SK-N-SH (cell line): ENCODE measurements around the gene ABCE1. TPM values are rescaled to one million over a fixed set of nuclear protein-coding genes. Genes with fewer than 3 reads are reported as not detected.
A peak's percentile ranks its signal among the peaks of the same experiment; 100 is the strongest.

Experiments
- CTCF ChIA-PET: fragments of 300-600, 350-600 bp; formaldehyde crosslinking; extraction: SDS; loops from one replicate; lab custom pipeline; 2021; lab: Yijun Ruan, JAX
- POLR2A ChIA-PET: fragments of 350-600 bp; sonication (Branson Sonifier 250); formaldehyde crosslinking; extraction: SDS; loops from one replicate; lab custom pipeline; 2020; ENCODE audit warnings: antibody characterized with exemption, inconsistent platforms; lab: Yijun Ruan, JAX
- DNase-seq: peaks from one replicate; pipeline ENCODE4 v3.0.0; 2012
- H2AFZ ChIP-seq: fragments of 200-600 bp; sonication (generic); 2 replicates; pipeline ENCODE4 v1.8.1; 2016; ENCODE audit warnings: antibody characterized with exemption, mild to moderate bottlenecking, low read depth
- H3F3A ChIP-seq: fragments of 200-600 bp; sonication (generic); replicated peaks from 2 replicates; pipeline ENCODE3; 2016; ENCODE audit warnings: antibody characterized with exemption, mild to moderate bottlenecking; ENCODE audit not compliant: insufficient read depth
- H3K27ac ChIP-seq, 2 experiments: fragments of 200-500 bp in 1 of 2; fragments of 200-600 bp in 1 of 2; sonication (Bioruptor generic) in 1 of 2; sonication (generic), shearing (Covaris generic) in 1 of 2; 2 replicates each; pipeline versions ENCODE4 v1.5.1 to v1.6.1; 2014 to 2016; ENCODE audit warnings: low read depth in 2 of 2, inconsistent platforms in 1 of 2, low read length in 1 of 2, mild to moderate bottlenecking in 1 of 2, mixed read lengths in 1 of 2
- H3K27me3 ChIP-seq: fragments of 200-600 bp; sonication (generic), shearing (Covaris generic); 2 replicates; pipeline ENCODE4 v1.6.1; 2016; ENCODE audit warnings: mixed run types; ENCODE audit not compliant: insufficient read depth
- H3K36me3 ChIP-seq, 2 experiments: fragments of 200-500 bp in 1 of 2; fragments of 200-600 bp in 1 of 2; sonication (Bioruptor generic) in 1 of 2; sonication (generic) in 1 of 2; replicated peaks in 1 of 2; 2 replicates each; pipeline versions ENCODE3 to v1.5.1; 2014 to 2016; ENCODE audit warnings: low read length in 1 of 2, mild to moderate bottlenecking in 1 of 2; ENCODE audit not compliant: insufficient read depth in 2 of 2, control insufficient read depth in 1 of 2
- H3K4me1 ChIP-seq, 2 experiments: fragments of 200-500 bp in 1 of 2; fragments of 200-600 bp in 1 of 2; sonication (Bioruptor generic) in 1 of 2; sonication (generic), shearing (Covaris generic) in 1 of 2; 2 replicates each; pipeline versions ENCODE4 v1.5.1 to v1.6.1; 2014 to 2016; ENCODE audit warnings: low read depth in 1 of 2, low read length in 1 of 2, mixed run types in 1 of 2; ENCODE audit not compliant: insufficient read depth in 2 of 2, control insufficient read depth in 1 of 2
- H3K4me2 ChIP-seq: fragments of 200-600 bp; sonication (generic), shearing (Covaris generic); 2 replicates; pipeline ENCODE4 v1.6.1; 2017; ENCODE audit warnings: mixed run types
- H3K4me3 ChIP-seq, 2 experiments: fragments of 200-500 bp in 1 of 2; fragments of 200-600 bp in 1 of 2; sonication (Bioruptor generic) in 1 of 2; sonication (generic), shearing (Covaris generic) in 1 of 2; 2 replicates each; pipeline versions ENCODE4 v1.5.1 to v1.8.1; 2014 to 2016; ENCODE audit warnings: low read depth in 2 of 2, inconsistent platforms in 1 of 2, low read length in 1 of 2, mild to moderate bottlenecking in 1 of 2, mixed read lengths in 1 of 2, moderate library complexity in 1 of 2
- H3K79me2 ChIP-seq: fragments of 200-600 bp; sonication (generic); 2 replicates; pipeline ENCODE4 v1.8.1; 2017; ENCODE audit warnings: mild to moderate bottlenecking; ENCODE audit not compliant: insufficient read depth
- H3K9ac ChIP-seq: fragments of 200-600 bp; sonication (generic); 2 replicates; pipeline ENCODE4 v1.6.1; 2017; ENCODE audit warnings: mixed run types
- H3K9me2 ChIP-seq: fragments of 200-600 bp; sonication (generic); 2 replicates; pipeline ENCODE4 v1.6.1; 2017; ENCODE audit warnings: mixed run types
- H3K9me3 ChIP-seq: fragments of 200-600 bp; sonication (generic); 2 replicates; pipeline ENCODE4 v1.6.1; 2017; ENCODE audit warnings: mixed run types, mild to moderate bottlenecking, moderate library complexity
- H4K20me1 ChIP-seq: fragments of 200-600 bp; sonication (generic); 2 replicates; pipeline ENCODE4 v1.6.1; 2017; ENCODE audit warnings: mild to moderate bottlenecking, mixed run types; ENCODE audit not compliant: insufficient read depth
- CHD2 ChIP-seq: fragments of 150-350 bp; IDR thresholded peaks from 2 replicates; pipeline ENCODE4 v1.6.1; 2018; ENCODE audit warnings: low read length; ENCODE audit not compliant: partially characterized antibody
- ELF1 ChIP-seq: IDR thresholded peaks from 2 replicates; pipeline ENCODE4 v1.4.0; 2012
- EP300 ChIP-seq, 2 experiments: IDR thresholded peaks; 2 replicates each; pipeline versions ENCODE4 v1.4.0 to v1.6.1; 2012; ENCODE audit warnings: borderline replicate concordance in 1 of 2, low read depth in 1 of 2, low read length in 1 of 2
- EZH2phosphoT487 ChIP-seq: fragments of 200-600 bp; sonication (generic); IDR thresholded peaks from 2 replicates; pipeline ENCODE4 v1.6.1; 2017; ENCODE audit warnings: low read depth, mixed run types, mild to moderate bottlenecking, antibody characterized with exemption, moderate library complexity, borderline replicate concordance
- FOXJ3 ChIP-seq: sonication (generic); formaldehyde crosslinking; IDR thresholded peaks from 2 replicates; pipeline ENCODE4 v1.5.1; 2020; ENCODE audit warnings: mild to moderate bottlenecking, missing genetic modification reagents
- FOXM1 ChIP-seq: IDR thresholded peaks from 2 replicates; pipeline ENCODE4 v1.4.0; 2012; ENCODE audit warnings: low read depth, mild to moderate bottlenecking
- GABPA ChIP-seq: IDR thresholded peaks from 2 replicates; pipeline ENCODE4 v1.4.0; 2012; ENCODE audit warnings: low read depth, mild to moderate bottlenecking
- GATA2 ChIP-seq: sonication (generic); formaldehyde crosslinking; IDR thresholded peaks from 2 replicates; pipeline ENCODE4 v1.5.0; 2020; ENCODE audit warnings: mild to moderate bottlenecking, missing genetic modification reagents
- JUND ChIP-seq: IDR thresholded peaks from 2 replicates; pipeline ENCODE4 v1.4.0; 2012
- NFIC ChIP-seq: IDR thresholded peaks from 2 replicates; pipeline ENCODE4 v1.4.0; 2012; ENCODE audit warnings: borderline replicate concordance
- NRF1 ChIP-seq: IDR thresholded peaks from 2 replicates; pipeline ENCODE4 v1.6.1; 2012; ENCODE audit warnings: low read depth, mild to moderate bottlenecking, low read length
- POLR2AphosphoS5 ChIP-seq: IDR thresholded peaks from 2 replicates; pipeline ENCODE4 v1.6.1; 2012; ENCODE audit warnings: low read depth, low read length
- RAD21 ChIP-seq: IDR thresholded peaks from 2 replicates; pipeline ENCODE4 v1.6.1; 2012; ENCODE audit warnings: mild to moderate bottlenecking, low read length
- RCOR1 ChIP-seq: fragments of 150-350 bp; IDR thresholded peaks from 2 replicates; pipeline ENCODE4 v1.6.1; 2017; ENCODE audit warnings: antibody characterized with exemption, low read length
- REST ChIP-seq: IDR thresholded peaks from 2 replicates; pipeline ENCODE4 v1.6.1; 2012; ENCODE audit warnings: mild to moderate bottlenecking, low read depth, low read length, moderate library complexity
- RXRA ChIP-seq: IDR thresholded peaks from 2 replicates; pipeline ENCODE4 v1.4.0; 2012; ENCODE audit warnings: low read depth, mild to moderate bottlenecking, borderline replicate concordance
- SIN3A ChIP-seq: IDR thresholded peaks from 2 replicates; pipeline ENCODE4 v1.6.1; 2012; ENCODE audit warnings: low read depth, mild to moderate bottlenecking, low read length, moderate library complexity, borderline replicate concordance
- SMC3 ChIP-seq: IDR thresholded peaks from 2 replicates; pipeline ENCODE4 v1.6.1; 2012; ENCODE audit warnings: low read depth, low read length, improper control_type of control experiment
- TCF12 ChIP-seq: IDR thresholded peaks from 2 replicates; pipeline ENCODE4 v1.4.0; 2012
- TEAD4 ChIP-seq: IDR thresholded peaks from 2 replicates; pipeline ENCODE4 v1.4.0; 2012; ENCODE audit warnings: mild to moderate bottlenecking, borderline replicate concordance; ENCODE audit not compliant: insufficient read depth
- YY1 ChIP-seq: IDR thresholded peaks from 2 replicates; pipeline ENCODE4 v1.4.0; 2012; ENCODE audit warnings: low read depth, mild to moderate bottlenecking
- WGBS: methylation state at CpG from one replicate; pipeline ENCODE4 v1.1.6; 2017; ENCODE audit warnings: low lambda C conversion rate; 5-methylcytosine and 5-hydroxymethylcytosine counted together
- polyA plus RNA-seq, 3 experiments: library from polyadenylated mRNA; depleted of rRNA; stranded (reverse); fragments of >200 nt; gene quantifications; 2 replicates each; pipeline ENCODE4 v1.2.3, GENCODE V29; 2012
- TF ChIP-seq, protein P1 (sequence below): fragments of 200-600 bp; sonication (generic); IDR thresholded peaks from 2 replicates; pipeline ENCODE4 v1.6.1; 2017; ENCODE audit warnings: antibody characterized with exemption, mild to moderate bottlenecking, moderate library complexity
- TF ChIP-seq, protein P2 (sequence below): fragments of 150-350 bp; IDR thresholded peaks from 2 replicates; pipeline ENCODE4 v1.6.1; 2017; ENCODE audit warnings: antibody characterized with exemption, low read length, low read depth, borderline replicate concordance
- TF ChIP-seq, protein P3 (sequence below): IDR thresholded peaks from 2 replicates; pipeline ENCODE4; 2012
- TF ChIP-seq, protein P4 (sequence below): IDR thresholded peaks from 2 replicates; pipeline ENCODE4 v1.4.0; 2012; ENCODE audit warnings: low read depth, borderline replicate concordance

ABCE1 gene
- polyA plus RNA-seq, 1 of the 3 experiments (the other 2 are of a cell fraction), result 48.3 TPM

GRCh38 chr4:145130788-145131399 is 32.8 kb downstream of the ABCE1 start:
- Histone ChIP-seq H3K9me3 (no peaks in the 10 kb centered on the region), H3K9me2 (no peaks in the 10 kb centered on the region), H4K20me1 (no peaks in the 10 kb centered on the region), H3K4me1 (peaks cover 0 to 10% of the 10 kb centered on the region in 2 experiments; a peak in 2 of 4 replicates), H3K4me3 (no peak overlapping the region), H3F3A (peaks cover 31% of the 10 kb centered on the region), H3K27ac (peak overlapping the region; percentile 64 to 73), H3K36me3 (peaks cover 37 to 63% of the 10 kb centered on the region in 2 experiments), H3K79me2 (no peaks in the 10 kb centered on the region; the same call in 1 of the 2 replicates), H3K4me2 (peak overlapping the region; percentile 32), H2AFZ (no peak overlapping the region), H3K27me3 (no peaks in the 10 kb centered on the region), H3K9ac (peak overlapping the region; percentile 19; the same call in 1 of the 2 replicates)
- CTCF ChIA-PET, result no interaction called here
- 62% methylated on average over 2 of the region's 2 CpGs for WGBS
- DNase-seq, result no peak
- POLR2A ChIA-PET, result no interaction called here
- TF ChIP-seq JUND (peak; percentile 29; the same call in 1 of the 2 replicates), EZH2phosphoT487 (no peak), RAD21 (no peak), ELF1 (no peak), NRF1 (no peak), TEAD4 (0 out of 2 replicates have a peak, but pooled peaks have one; percentile 7), RCOR1 (no peak), EP300 (IDR thresholded peaks at IDR 0.05; ENCODE audit: borderline replicate concordance in 1 of 2, low read depth in 1 of 2, low read length in 1 of 2) (peak in 1 of 2 experiments; percentile 52; a peak in 1 of 4 replicates), SIN3A (0 out of 2 replicates have a peak, but pooled peaks have one; percentile 9), FOXJ3 (CRISPR knock-in tag) (no peak), GABPA (no peak), SMC3 (no peak), POLR2AphosphoS5 (no peak), NFIC (no peak; the same call in 1 of the 2 replicates), FOXM1 (no peak), TCF12 (peak; percentile 44; the same call in 1 of the 2 replicates), YY1 (no peak), GATA2 (CRISPR knock-in tag) (no peak), REST (no peak), RXRA (no peak), CHD2 (no peak)
- TF ChIP-seq, protein P1, sequence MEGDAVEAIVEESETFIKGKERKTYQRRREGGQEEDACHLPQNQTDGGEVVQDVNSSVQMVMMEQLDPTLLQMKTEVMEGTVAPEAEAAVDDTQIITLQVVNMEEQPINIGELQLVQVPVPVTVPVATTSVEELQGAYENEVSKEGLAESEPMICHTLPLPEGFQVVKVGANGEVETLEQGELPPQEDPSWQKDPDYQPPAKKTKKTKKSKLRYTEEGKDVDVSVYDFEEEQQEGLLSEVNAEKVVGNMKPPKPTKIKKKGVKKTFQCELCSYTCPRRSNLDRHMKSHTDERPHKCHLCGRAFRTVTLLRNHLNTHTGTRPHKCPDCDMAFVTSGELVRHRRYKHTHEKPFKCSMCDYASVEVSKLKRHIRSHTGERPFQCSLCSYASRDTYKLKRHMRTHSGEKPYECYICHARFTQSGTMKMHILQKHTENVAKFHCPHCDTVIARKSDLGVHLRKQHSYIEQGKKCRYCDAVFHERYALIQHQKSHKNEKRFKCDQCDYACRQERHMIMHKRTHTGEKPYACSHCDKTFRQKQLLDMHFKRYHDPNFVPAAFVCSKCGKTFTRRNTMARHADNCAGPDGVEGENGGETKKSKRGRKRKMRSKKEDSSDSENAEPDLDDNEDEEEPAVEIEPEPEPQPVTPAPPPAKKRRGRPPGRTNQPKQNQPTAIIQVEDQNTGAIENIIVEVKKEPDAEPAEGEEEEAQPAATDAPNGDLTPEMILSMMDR, result no peak
- TF ChIP-seq, protein P2, sequence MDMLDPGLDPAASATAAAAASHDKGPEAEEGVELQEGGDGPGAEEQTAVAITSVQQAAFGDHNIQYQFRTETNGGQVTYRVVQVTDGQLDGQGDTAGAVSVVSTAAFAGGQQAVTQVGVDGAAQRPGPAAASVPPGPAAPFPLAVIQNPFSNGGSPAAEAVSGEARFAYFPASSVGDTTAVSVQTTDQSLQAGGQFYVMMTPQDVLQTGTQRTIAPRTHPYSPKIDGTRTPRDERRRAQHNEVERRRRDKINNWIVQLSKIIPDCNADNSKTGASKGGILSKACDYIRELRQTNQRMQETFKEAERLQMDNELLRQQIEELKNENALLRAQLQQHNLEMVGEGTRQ, result no peak
- TF ChIP-seq, protein P3, sequence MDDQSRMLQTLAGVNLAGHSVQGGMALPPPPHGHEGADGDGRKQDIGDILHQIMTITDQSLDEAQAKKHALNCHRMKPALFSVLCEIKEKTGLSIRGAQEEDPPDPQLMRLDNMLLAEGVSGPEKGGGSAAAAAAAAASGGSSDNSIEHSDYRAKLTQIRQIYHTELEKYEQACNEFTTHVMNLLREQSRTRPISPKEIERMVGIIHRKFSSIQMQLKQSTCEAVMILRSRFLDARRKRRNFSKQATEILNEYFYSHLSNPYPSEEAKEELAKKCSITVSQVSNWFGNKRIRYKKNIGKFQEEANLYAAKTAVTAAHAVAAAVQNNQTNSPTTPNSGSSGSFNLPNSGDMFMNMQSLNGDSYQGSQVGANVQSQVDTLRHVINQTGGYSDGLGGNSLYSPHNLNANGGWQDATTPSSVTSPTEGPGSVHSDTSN, result peak; percentile 37
- TF ChIP-seq, protein P4, sequence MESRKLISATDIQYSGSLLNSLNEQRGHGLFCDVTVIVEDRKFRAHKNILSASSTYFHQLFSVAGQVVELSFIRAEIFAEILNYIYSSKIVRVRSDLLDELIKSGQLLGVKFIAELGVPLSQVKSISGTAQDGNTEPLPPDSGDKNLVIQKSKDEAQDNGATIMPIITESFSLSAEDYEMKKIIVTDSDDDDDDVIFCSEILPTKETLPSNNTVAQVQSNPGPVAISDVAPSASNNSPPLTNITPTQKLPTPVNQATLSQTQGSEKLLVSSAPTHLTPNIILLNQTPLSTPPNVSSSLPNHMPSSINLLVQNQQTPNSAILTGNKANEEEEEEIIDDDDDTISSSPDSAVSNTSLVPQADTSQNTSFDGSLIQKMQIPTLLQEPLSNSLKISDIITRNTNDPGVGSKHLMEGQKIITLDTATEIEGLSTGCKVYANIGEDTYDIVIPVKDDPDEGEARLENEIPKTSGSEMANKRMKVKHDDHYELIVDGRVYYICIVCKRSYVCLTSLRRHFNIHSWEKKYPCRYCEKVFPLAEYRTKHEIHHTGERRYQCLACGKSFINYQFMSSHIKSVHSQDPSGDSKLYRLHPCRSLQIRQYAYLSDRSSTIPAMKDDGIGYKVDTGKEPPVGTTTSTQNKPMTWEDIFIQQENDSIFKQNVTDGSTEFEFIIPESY, result no peak
